Tibial nerve (tissue), 4 donors: Measurements from ENCODE around the gene STK39. TPM values are rescaled to one million over a fixed set of nuclear protein-coding genes. Genes with fewer than 3 reads are reported as not detected.
"Not testable (repeated sequence)": the region's sequence is repeated elsewhere in the genome, so short reads cannot be mapped to it uniquely, and the experiment has no call there.

Experiments
- DNase-seq, 2 donors: peaks; one replicate each; pipeline ENCODE4 v3.0.0-alpha.2; 2019; ENCODE audit warnings: low spot score in 2 of 2
- H3K27ac ChIP-seq, 4 donors: fragments of 200-600 bp; sonication (generic) in 3 of 4; one replicate each; pipeline ENCODE4 v1.5.1; 2017 to 2019; ENCODE audit warnings: mild to moderate bottlenecking in 1 of 4
- H3K27me3 ChIP-seq, 2 donors: fragments of 200-600 bp; sonication (generic) in 1 of 2; one replicate each; pipeline versions ENCODE4 v1.5.1 to v1.6.0; 2017 to 2019
- H3K36me3 ChIP-seq, 3 donors: fragments of 200-600 bp; sonication (generic); one replicate each; pipeline ENCODE4 v1.5.1; 2018 to 2019
- H3K4me1 ChIP-seq, 4 donors: fragments of 200-600 bp; sonication (generic) in 3 of 4; one replicate each; pipeline ENCODE4 v1.5.1; 2017 to 2019
- H3K4me3 ChIP-seq, 4 donors: fragments of 200-600 bp; sonication (generic) in 3 of 4; one replicate each; pipeline ENCODE4 v1.5.1; 2017 to 2019; ENCODE audit warnings: mild to moderate bottlenecking in 1 of 4, moderate library complexity in 1 of 4
- H3K9me3 ChIP-seq, 4 donors: fragments of 200-600 bp; sonication (generic) in 3 of 4; one replicate each; pipeline ENCODE4 v1.5.1; 2017 to 2019
- EP300 ChIP-seq, 2 donors: sonication (generic); formaldehyde crosslinking; IDR thresholded peaks; one replicate each; pipeline ENCODE4 v1.6.1; 2017; ENCODE audit warnings: antibody characterized with exemption in 2 of 2, mild to moderate bottlenecking in 1 of 2
- POLR2A ChIP-seq, 2 donors: fragments of 450-650 bp; IDR thresholded peaks; one replicate each; pipeline ENCODE4 v1.6.1; 2017; ENCODE audit warnings: antibody characterized with exemption in 2 of 2, mild to moderate bottlenecking in 2 of 2, moderate library complexity in 2 of 2
- WGBS, 2 donors: methylation state at CpG; one replicate each; pipeline ENCODE4 v1.1.5; 2018; 5-methylcytosine and 5-hydroxymethylcytosine counted together
- total RNA-seq, 4 donors: library from RNA; depleted of rRNA; stranded (reverse); fragments of >200 nt; gene quantifications; one replicate each; pipeline ENCODE4 v1.1.0, GENCODE V29; 2016
- TF ChIP-seq, protein P1 (sequence below), 5 experiments: fragments of 200-600 bp in 3 of 5; fragments of 450-650 bp in 2 of 5; sonication (generic) in 3 of 5; IDR thresholded peaks; one replicate each; pipeline ENCODE4 v1.5.1; 2016 to 2019; ENCODE audit warnings: antibody characterized with exemption in 5 of 5, mild to moderate bottlenecking in 3 of 5, moderate library complexity in 2 of 5

The STK39 gene
- total RNA-seq, 4 donors from 2014 or later: 8.5 to 13.5 (median 12.0) TPM

DNA sequence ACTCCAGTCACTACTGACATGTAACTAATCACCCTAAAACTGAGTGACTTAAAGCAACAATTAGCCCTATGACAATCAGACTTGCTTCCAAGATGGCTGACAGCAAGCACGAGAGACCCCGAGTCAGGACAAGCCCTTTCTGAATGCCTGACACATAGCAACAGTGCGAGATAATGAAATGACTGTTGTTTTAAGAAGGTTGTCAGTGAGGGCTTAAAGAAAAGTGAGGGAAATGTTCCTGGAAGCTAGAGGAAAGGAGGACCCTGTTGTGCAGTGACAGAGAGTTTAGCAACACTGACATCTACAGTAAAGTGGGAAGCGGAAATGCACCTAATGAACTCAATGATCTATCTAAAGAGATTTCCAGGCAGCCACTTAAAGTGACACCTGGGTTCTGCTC lies 163.1 kb downstream of the STK39 start:
- no peaks in the 10 kb centered on the region for H3K27me3 ChIP-seq
- peaks cover 0 to 24% (median 0%) of the 10 kb centered on the region in 4 donors for H3K4me1 ChIP-seq
- H3K4me3 ChIP-seq: no peak overlapping the region
- H3K27ac ChIP-seq: no peak overlapping the region
- H3K9me3 ChIP-seq: no peaks in the 10 kb centered on the region
- no peaks in the 10 kb centered on the region for H3K36me3 ChIP-seq
- TF ChIP-seq, protein P1, sequence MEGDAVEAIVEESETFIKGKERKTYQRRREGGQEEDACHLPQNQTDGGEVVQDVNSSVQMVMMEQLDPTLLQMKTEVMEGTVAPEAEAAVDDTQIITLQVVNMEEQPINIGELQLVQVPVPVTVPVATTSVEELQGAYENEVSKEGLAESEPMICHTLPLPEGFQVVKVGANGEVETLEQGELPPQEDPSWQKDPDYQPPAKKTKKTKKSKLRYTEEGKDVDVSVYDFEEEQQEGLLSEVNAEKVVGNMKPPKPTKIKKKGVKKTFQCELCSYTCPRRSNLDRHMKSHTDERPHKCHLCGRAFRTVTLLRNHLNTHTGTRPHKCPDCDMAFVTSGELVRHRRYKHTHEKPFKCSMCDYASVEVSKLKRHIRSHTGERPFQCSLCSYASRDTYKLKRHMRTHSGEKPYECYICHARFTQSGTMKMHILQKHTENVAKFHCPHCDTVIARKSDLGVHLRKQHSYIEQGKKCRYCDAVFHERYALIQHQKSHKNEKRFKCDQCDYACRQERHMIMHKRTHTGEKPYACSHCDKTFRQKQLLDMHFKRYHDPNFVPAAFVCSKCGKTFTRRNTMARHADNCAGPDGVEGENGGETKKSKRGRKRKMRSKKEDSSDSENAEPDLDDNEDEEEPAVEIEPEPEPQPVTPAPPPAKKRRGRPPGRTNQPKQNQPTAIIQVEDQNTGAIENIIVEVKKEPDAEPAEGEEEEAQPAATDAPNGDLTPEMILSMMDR (IDR thresholded peaks at IDR 0.05): no peak
- TF ChIP-seq EP300 (IDR thresholded peaks at IDR 0.05): no peak
- TF ChIP-seq POLR2A (IDR thresholded peaks at IDR 0.05): no peak
- WGBS, 2 donors: 76 to 82% methylated on average over 4 of the region's 4 CpGs
- no peak for DNase-seq

DNA sequence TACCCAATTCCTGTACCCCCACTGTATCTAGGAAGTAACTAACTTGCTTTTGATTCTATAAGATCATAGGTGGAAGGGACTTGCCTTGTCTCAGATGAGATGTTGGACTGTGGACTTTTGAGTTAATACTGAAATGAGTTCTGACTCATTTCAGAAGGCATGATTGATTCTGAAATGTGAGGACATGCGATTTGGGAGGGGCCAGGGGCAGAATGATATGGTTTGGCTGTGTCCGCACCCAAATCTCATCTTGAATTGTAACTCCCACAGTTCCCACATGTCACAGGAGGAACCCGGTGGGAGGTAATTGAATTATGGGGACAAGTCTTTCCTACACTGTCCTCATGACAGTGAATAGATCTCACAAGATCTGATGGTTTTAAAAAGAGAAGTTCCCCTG lies 165.9 kb downstream of the STK39 start:
- not testable (repeated sequence) for H3K4me3 ChIP-seq, H3K9me3 ChIP-seq
- 96 to 97% methylated on average over 3 of the region's 3 CpGs for WGBS, 2 donors

DNA sequence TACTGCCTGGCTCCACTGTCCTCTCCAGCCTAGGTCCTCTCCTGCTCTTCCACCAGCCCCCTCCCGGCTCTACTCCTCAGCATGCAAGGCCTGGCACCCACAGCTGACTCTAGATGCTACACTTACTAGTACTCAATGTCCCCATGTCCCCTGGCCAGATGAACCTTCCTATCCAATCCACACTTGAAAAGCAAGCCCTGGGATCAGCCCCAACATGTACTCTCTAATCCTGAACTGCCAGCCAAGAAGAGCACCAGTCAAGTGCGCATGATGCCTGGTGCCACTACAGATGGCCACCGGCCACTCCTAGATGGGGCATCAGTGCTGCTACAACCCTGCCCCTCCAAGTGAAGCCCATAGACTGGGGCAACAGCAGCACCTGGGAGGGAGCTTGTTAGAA lies 168.2 kb downstream of the STK39 start:
- WGBS, 2 donors: 95 to 100% methylated on average over 3 of the region's 3 CpGs

More for the DNA sequence above, 165.9 kb downstream of the STK39 start:
- H3K36me3 ChIP-seq, H3K27me3 ChIP-seq, H3K27ac ChIP-seq, DNase-seq: not testable (repeated sequence)
- H3K4me1 ChIP-seq: peaks cover 0 to 12% (median 0%) of the 10 kb centered on the region in 4 donors

DNA sequence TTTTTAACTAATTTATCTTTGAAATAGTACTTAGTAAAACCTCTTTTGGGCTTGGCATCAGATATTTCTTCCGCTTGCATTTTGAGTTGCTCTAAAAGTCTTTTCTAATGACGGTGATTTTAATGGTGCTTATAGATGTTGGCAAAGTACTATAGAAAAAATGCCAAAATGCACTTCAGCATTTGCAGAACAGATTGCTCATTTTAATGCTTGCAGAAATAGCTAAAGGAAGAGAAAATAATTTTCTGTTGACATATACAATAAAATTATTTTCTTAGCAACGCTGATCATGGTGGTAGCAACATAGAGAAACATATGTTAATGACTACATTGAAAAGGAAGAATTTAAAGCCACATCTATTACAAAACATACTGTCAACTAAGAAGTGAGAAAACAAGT lies 170.7 kb downstream of the STK39 start:
- 57 to 59% methylated on average over 3 of the region's 3 CpGs for WGBS, 2 donors
- H3K4me1 ChIP-seq: no peaks in the 10 kb centered on the region
- no peaks in the 10 kb centered on the region for H3K27me3 ChIP-seq
- no peak overlapping the region for H3K4me3 ChIP-seq
- H3K36me3 ChIP-seq: peaks cover 0 to 13% (median 0%) of the 10 kb centered on the region in 3 donors
- H3K9me3 ChIP-seq: no peaks in the 10 kb centered on the region
- no peak for DNase-seq
- TF ChIP-seq, protein P1 (IDR thresholded peaks at IDR 0.05): no peak
- TF ChIP-seq POLR2A (IDR thresholded peaks at IDR 0.05) (no peak), EP300 (IDR thresholded peaks at IDR 0.05) (no peak)
- no peak overlapping the region for H3K27ac ChIP-seq

More for the DNA sequence above, 168.2 kb downstream of the STK39 start:
- no peak for DNase-seq
- Histone ChIP-seq H3K4me1 (peaks cover 0 to 3% (median 0%) of the 10 kb centered on the region in 4 donors), H3K9me3 (no peaks in the 10 kb centered on the region), H3K36me3 (peaks cover 0 to 6% (median 0%) of the 10 kb centered on the region in 3 donors), H3K4me3 (no peak overlapping the region), H3K27ac (no peak overlapping the region), H3K27me3 (no peaks in the 10 kb centered on the region)
- TF ChIP-seq, protein P1 (IDR thresholded peaks at IDR 0.05): no peak
- TF ChIP-seq POLR2A (IDR thresholded peaks at IDR 0.05): no peak
- no peak for TF ChIP-seq EP300 (IDR thresholded peaks at IDR 0.05)

DNA sequence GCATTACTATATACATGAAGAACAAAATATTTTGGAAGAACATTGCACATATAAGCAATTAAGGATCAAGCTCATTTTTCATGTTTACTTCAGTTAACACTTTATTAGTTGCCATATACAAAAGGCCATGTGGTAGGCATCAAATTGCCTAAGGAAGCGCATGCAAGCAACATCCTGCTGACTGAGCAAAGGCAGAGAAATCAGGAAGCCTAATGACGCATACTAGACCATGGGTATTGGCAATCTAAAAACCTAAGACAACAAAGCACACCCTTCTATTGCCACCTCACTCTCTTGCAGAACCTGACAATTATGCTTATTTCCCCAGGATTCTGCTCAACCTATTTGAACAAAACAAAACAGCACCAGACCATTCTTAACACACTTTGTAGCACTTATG lies 171.9 kb downstream of the STK39 start:
- no peak for DNase-seq
- H3K9me3 ChIP-seq: no peaks in the 10 kb centered on the region
- TF ChIP-seq POLR2A (IDR thresholded peaks at IDR 0.05) (no peak), EP300 (IDR thresholded peaks at IDR 0.05) (no peak)
- TF ChIP-seq, protein P1 (IDR thresholded peaks at IDR 0.05): no peak
- no peak overlapping the region for H3K27ac ChIP-seq
- H3K4me1 ChIP-seq: no peaks in the 10 kb centered on the region
- no peak overlapping the region for H3K4me3 ChIP-seq
- 90 to 94% methylated on average over 2 of the region's 2 CpGs for WGBS, 2 donors
- no peaks in the 10 kb centered on the region for H3K27me3 ChIP-seq
- peaks cover 0 to 21% (median 0%) of the 10 kb centered on the region in 3 donors for H3K36me3 ChIP-seq
